Epithelial cell of proximal tubule (primary cell): ENCODE results near the gene MSLN. TPM values are rescaled to one million over a fixed set of nuclear protein-coding genes. Genes with fewer than 3 reads are reported as not detected.

Experiments used
- DNase-seq: peaks from one replicate; pipeline ENCODE4 v3.0.0-alpha.2; 2011; ENCODE audit warnings: low read depth
- H3K4me3 ChIP-seq: 2 replicates; pipeline ENCODE4 v1.5.1; 2011; ENCODE audit warnings: low read depth, mild to moderate bottlenecking, low read length
- CTCF ChIP-seq: conservative IDR thresholded peaks from 2 replicates; pipeline ENCODE4 v1.5.1; 2012; ENCODE audit warnings: low read depth, mild to moderate bottlenecking, low read length
- total RNA-seq: library from RNA; depleted of rRNA; stranded (reverse); fragments of >200 nt; gene quantifications from 2 replicates; pipeline ENCODE4 v1.2.3, GENCODE V29; 2015

Gene MSLN
- total RNA-seq, 1 donor from 2014 or later: 29.7 TPM

GRCh38 chr16:799948-800833 lies 39.7 kb downstream of the MSLN start, which contains the start of gene GNG13:
GNG13 (minus strand) TSS chr16:800734; CDS start chr16:799077, 1,657 bp downstream.
- TF ChIP-seq CTCF: no peak
- DNase-seq: no peak
- no peak within 1 kb of the TSS for H3K4me3 ChIP-seq

DNA sequence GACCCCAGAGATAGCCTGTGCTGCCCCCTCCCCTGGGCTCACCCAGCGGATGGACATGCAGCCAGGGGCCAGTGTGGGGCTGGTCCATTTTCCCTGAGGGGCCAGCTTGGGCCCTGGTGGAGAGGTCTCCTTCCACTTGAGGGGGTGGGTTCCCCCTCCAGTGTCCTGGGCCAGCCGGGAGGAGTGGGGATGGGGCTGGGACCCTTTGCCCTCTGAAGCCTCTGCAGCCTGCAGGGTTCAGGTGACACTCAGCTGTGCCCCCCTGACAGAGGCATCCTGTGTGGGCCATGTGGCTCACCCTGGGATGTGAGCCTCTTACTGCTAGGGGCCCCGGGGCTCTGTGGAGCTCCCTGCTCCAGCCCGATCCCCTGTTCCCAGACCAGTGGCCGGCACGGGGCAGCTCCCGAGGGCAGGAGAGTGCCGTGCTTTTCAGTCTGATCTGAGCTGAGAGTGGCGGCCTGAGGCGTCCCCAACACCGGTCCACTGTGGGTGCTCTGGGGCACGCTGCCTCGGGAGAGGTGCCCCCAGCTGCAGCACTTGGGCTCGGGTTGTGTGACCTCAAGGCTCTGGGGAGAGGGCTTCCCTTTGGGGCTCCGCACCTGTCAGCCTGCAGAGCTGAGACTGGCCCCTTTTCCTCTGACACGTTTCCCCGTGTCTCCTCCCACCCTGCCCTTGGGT lies 40.4 kb downstream of the MSLN start:
- TF ChIP-seq CTCF: no peak
- DNase-seq: no peak
- H3K4me3 ChIP-seq: no peak overlapping the region

- no peak for DNase-seq
- H3K4me3 ChIP-seq: no peak overlapping the region
- no peak for TF ChIP-seq CTCF
Measured at GRCh38 chr16:801584-802363, 41.2 kb downstream of the MSLN start.

DNA sequence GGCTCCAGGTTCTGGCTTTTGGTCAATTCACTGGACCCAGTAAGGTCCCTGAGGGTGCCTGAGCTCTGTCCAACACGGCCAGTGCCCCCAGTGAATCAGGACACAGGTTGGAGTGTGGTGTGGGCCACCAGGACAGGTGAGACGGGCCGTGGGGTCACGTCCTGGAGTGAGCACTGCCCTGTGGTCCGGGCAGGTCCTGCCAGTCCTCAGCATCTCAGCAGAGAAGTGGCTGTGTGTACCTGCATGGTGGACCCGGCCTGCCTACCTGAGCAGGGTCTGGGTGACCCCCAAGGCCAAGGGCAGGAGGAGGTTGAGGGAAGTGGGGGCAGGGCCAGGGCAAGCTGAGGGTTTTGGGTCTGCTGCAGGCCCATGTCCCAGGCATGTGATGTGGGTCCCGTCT lies 41.9 kb downstream of the MSLN start:
- TF ChIP-seq CTCF: no peak
- DNase-seq: no peak
- no peak overlapping the region for H3K4me3 ChIP-seq

DNA sequence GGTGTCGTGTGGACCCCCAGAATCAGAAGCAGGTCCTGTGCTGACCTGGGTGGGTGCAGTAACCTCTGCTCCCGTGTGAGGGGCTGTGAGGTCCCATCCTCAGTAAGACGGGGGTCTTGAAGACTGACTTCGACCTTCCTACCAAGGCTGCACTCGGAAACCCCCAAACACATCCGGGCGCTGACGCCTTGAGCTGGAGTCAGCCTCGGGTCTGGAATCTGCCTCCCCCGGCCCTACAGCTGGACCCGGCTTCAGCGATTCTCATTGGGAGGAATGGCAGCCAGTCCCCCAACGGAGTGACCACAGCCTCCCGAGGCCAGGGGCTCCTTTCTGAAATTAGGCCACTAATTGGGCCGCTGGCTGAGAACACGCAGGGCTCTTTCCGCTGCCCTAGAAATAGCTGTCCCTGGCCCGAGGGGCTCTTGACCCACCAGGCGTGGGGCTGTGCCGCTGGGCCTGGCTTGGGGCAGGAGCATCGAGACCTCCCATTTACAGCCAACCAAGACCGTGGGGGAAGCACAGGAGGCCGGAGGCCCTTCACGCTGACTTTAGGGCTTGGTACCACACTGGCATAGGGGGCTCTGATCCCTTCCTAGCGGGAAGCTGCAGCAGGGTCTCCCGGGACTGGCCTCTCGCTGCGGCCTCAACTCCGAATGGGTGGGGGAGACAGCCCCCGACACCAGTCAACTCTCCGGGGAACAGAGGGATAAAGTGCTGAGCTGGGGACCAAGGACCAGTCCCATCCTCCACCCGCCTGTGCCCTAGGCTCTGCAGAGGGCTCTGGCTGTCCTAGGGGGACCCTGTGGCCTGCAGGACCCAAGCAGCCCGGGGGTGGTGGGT lies 42.6 kb downstream of the MSLN start:
- no peak for DNase-seq
- no peak overlapping the region for H3K4me3 ChIP-seq
- no peak for TF ChIP-seq CTCF

DNA sequence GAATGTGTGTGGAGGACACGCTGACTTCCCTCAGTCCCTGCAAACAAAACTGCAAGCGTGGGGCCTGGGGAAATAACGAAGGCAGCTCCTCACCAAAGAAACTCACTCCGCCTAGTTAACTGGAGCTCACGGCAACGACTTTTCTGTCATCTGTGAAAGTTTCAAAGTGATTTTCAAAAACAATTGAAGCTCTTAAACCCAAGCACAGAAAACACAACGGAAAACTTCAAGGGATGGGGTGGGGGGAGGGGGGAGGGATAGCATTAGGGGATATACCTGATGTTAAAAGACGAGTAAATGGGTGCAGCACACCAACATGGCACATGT lies 43.2 kb downstream of the MSLN start:
- H3K4me3 ChIP-seq: no peak overlapping the region
- DNase-seq: no peak
- TF ChIP-seq CTCF: no peak
